IMR-90 (cell line): ENCODE measurements around the gene SFSWAP. TPM values are rescaled to one million over a fixed set of nuclear protein-coding genes. Genes with fewer than 3 reads are reported as not detected.

Experiments
- ATAC-seq: fragments of 200-7000 bp; cut with Tn5 transposase; 2 replicates; pipeline ENCODE4 v1.9.1; 2020; ENCODE audit warnings: low read depth, mild to moderate bottlenecking, moderate library complexity
- BruUV-seq: library from RNA; stranded (reverse); fragments of 400-500 nt; replicated peaks from 2 replicates; lab custom pipeline; 2021; lab: Mats Ljungman, UMichigan
- CTCF ChIA-PET: fragments of 300-600 bp; formaldehyde crosslinking; extraction: SDS; loops from one replicate; lab custom pipeline; 2021; ENCODE audit warnings: antibody characterized with exemption; lab: Yijun Ruan, JAX
- POLR2A ChIA-PET: fragments of 300-600 bp; sonication (Branson Sonifier 250); formaldehyde crosslinking; loops from one replicate; lab custom pipeline; 2022; ENCODE audit warnings: antibody characterized with exemption; ENCODE audit not compliant: unreplicated experiment; lab: Charles Lee
- DNase-seq: peaks from one replicate; pipeline ENCODE4 v3.0.0; 2013
- H2AFZ ChIP-seq: replicated peaks from 2 replicates; pipeline ENCODE3; 2013; ENCODE audit warnings: low read length, mild to moderate bottlenecking; ENCODE audit not compliant: poor library complexity
- H2AK5ac ChIP-seq: 2 replicates; pipeline ENCODE4 v1.6.1; 2013; ENCODE audit warnings: low read depth, low read length, inconsistent platforms
- H2AK9ac ChIP-seq: replicated peaks from 2 replicates; pipeline ENCODE3; 2013; ENCODE audit warnings: mild to moderate bottlenecking, low read depth, low read length, moderate library complexity; ENCODE audit not compliant: poor library complexity
- H2BK120ac ChIP-seq: 2 replicates; pipeline ENCODE4 v1.6.1; 2013; ENCODE audit warnings: low read depth, low read length, inconsistent platforms
- H2BK15ac ChIP-seq: 3 replicates; pipeline ENCODE4 v1.6.1; 2013; ENCODE audit warnings: low read depth, low read length, inconsistent platforms
- H2BK20ac ChIP-seq: 2 replicates; pipeline ENCODE4 v1.6.1; 2013; ENCODE audit warnings: low read depth, mild to moderate bottlenecking, inconsistent platforms, low read length, moderate library complexity
- H2BK5ac ChIP-seq: 2 replicates; pipeline ENCODE4 v1.6.1; 2013; ENCODE audit warnings: mild to moderate bottlenecking, low read depth, low read length, inconsistent platforms; ENCODE audit not compliant: poor library complexity, severe bottlenecking
- H3K14ac ChIP-seq: replicated peaks from 2 replicates; pipeline ENCODE4 v1.6.1; 2013; ENCODE audit warnings: low read depth, low read length, inconsistent platforms
- H3K18ac ChIP-seq: 2 replicates; pipeline ENCODE4 v1.6.1; 2013; ENCODE audit warnings: low read depth, low read length, control low read depth
- H3K23ac ChIP-seq: 2 replicates; pipeline ENCODE4 v1.6.1; 2013; ENCODE audit warnings: low read depth, low read length, inconsistent platforms
- H3K27ac ChIP-seq: 2 replicates; pipeline ENCODE4 v1.5.1; 2013; ENCODE audit warnings: mild to moderate bottlenecking, control low read depth, low read length; ENCODE audit not compliant: insufficient read depth
- H3K27me3 ChIP-seq: 2 replicates; pipeline ENCODE4 v1.6.1; 2013; ENCODE audit warnings: low read length; ENCODE audit not compliant: control insufficient read depth, insufficient read depth
- H3K36me3 ChIP-seq: 2 replicates; pipeline ENCODE4 v1.6.1; 2013; ENCODE audit warnings: low read length, mixed read lengths; ENCODE audit not compliant: control insufficient read depth, insufficient read depth
- H3K4ac ChIP-seq: 2 replicates; pipeline ENCODE4 v1.6.1; 2013; ENCODE audit warnings: low read depth, low read length, inconsistent platforms
- H3K4me1 ChIP-seq: 2 replicates; pipeline ENCODE4 v1.6.1; 2013; ENCODE audit warnings: low read length, mixed read lengths; ENCODE audit not compliant: control insufficient read depth, insufficient read depth
- H3K4me2 ChIP-seq: 2 replicates; pipeline ENCODE4 v1.6.1; 2013; ENCODE audit warnings: low read depth, mild to moderate bottlenecking, control low read depth, low read length, moderate library complexity
- H3K4me3 ChIP-seq: 2 replicates; pipeline ENCODE4 v1.5.1; 2013; ENCODE audit warnings: low read depth, mild to moderate bottlenecking, control low read depth, low read length, moderate library complexity; ENCODE audit not compliant: insufficient read depth
- H3K56ac ChIP-seq: 2 replicates; pipeline ENCODE4 v1.6.1; 2013; ENCODE audit warnings: low read length, inconsistent platforms; ENCODE audit not compliant: insufficient read depth; ENCODE audit errors: extremely low read depth
- H3K79me1 ChIP-seq, 2 experiments: 2 replicates each; pipeline ENCODE4 v1.6.1; 2013; ENCODE audit warnings: low read length in 2 of 2, inconsistent platforms in 1 of 2, low read depth in 1 of 2
- H3K9ac ChIP-seq: 2 replicates; pipeline ENCODE4 v1.6.1; 2013; ENCODE audit warnings: low read depth, low read length, control low read depth
- H3K9me1 ChIP-seq: 2 replicates; pipeline ENCODE4 v1.6.1; 2013; ENCODE audit warnings: low read length, inconsistent platforms; ENCODE audit not compliant: insufficient read depth
- H3K9me3 ChIP-seq: 2 replicates; pipeline ENCODE4 v1.6.1; 2013; ENCODE audit warnings: low read length; ENCODE audit not compliant: control insufficient read depth, insufficient read depth
- H4K20me1 ChIP-seq: 2 replicates; pipeline ENCODE4 v1.6.1; 2013; ENCODE audit warnings: low read length, inconsistent platforms; ENCODE audit not compliant: insufficient read depth
- H4K5ac ChIP-seq: 2 replicates; pipeline ENCODE4 v1.6.1; 2013; ENCODE audit warnings: mild to moderate bottlenecking, low read depth, low read length, control low read depth
- H4K8ac ChIP-seq, 2 experiments: 2 replicates each; pipeline ENCODE4 v1.6.1; 2013; ENCODE audit warnings: low read depth in 2 of 2, low read length in 2 of 2, control low read depth in 1 of 2, inconsistent platforms in 1 of 2
- H4K91ac ChIP-seq: 2 replicates; pipeline ENCODE4 v1.6.1; 2013; ENCODE audit warnings: low read depth, low read length, inconsistent platforms; ENCODE audit not compliant: insufficient read depth
- FOS ChIP-seq: fragments of 150-350 bp; IDR thresholded peaks from 2 replicates; pipeline ENCODE4 v1.6.1; 2016; ENCODE audit warnings: low read depth, low read length
- POLR2A ChIP-seq: IDR thresholded peaks from 2 replicates; pipeline ENCODE4 v1.6.1; 2012; ENCODE audit warnings: mild to moderate bottlenecking, low read depth, low read length
- WGBS, 2 experiments: methylation state at CpG; one replicate each; pipeline versions ENCODE4 v1.1.5 to v1.1.7; 2013; ENCODE audit warnings: missing lambda C conversion rate in 2 of 2; ENCODE audit not compliant: insufficient read length in 1 of 2; ENCODE audit errors: extremely low coverage in 2 of 2; 5-methylcytosine and 5-hydroxymethylcytosine counted together
- dilution Hi-C: fragments of 300-500 bp; cut with HindIII; formaldehyde crosslinking; loops from one replicate; pipeline ENCODE4 v1.14.3; 2018; ENCODE audit warnings: low sequenced_read_pairs; ENCODE audit not compliant: unreplicated experiment
- in situ Hi-C: fragments of 300-500 bp; cut with MboI; formaldehyde crosslinking; loops from 3 replicates; pipeline ENCODE4 v1.14.3; 2019; ENCODE audit warnings: low sequenced_read_pairs, inconsistent platforms, mixed read lengths
- intact Hi-C: fragments of 100-400 bp; cut with micrococcal nuclease; formaldehyde crosslinking; loops from 2 replicates; pipeline ENCODE4 v1.10.0; 2022
- polyA plus RNA-seq, 3 experiments: library from polyadenylated mRNA; depleted of rRNA; stranded (reverse); fragments of >200 nt; gene quantifications; 2 replicates each; pipeline ENCODE4 v1.2.3, GENCODE V29; 2012; ENCODE audit warnings: low replicate concordance in 1 of 3
- total RNA-seq: library from RNA; depleted of rRNA; stranded (reverse); fragments of >200 nt; gene quantifications from 2 replicates; pipeline ENCODE4 v1.2.3, GENCODE V29; 2012
- TF ChIP-seq, protein P1 (sequence below): fragments of 150-350 bp; IDR thresholded peaks from 2 replicates; pipeline ENCODE4 v1.6.1; 2017; ENCODE audit warnings: mild to moderate bottlenecking, antibody characterized with exemption, low read length, low read depth

The SFSWAP gene
- total and polyA plus RNA-seq, 2 of the 4 experiments (the other 2 are of a cell fraction): 19.7 to 22.4 TPM

DNA sequence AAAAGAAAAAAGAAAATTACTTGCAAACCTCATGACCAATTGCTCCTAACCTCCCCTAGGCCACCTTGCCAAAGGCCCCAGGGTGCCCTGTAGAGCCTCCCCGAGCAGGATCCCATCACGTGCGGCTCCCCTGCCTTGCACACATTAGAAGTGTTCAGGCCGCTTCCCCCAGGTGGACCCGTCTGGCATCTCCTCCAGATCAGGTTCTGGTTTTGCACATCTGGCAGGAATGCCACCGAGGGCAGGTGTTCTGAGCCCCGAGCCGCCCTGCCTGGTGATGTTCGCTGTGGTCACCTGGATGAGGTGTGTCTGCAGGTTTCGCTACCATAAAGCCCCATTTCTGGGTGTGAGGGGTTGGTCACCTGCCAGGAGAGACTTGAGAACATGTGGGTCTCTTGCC is 136.6 kb downstream of the SFSWAP start:
- Histone ChIP-seq H3K9me1 (no peaks in the 10 kb centered on the region), H2AK5ac (no peak overlapping the region), H2BK20ac (no peak overlapping the region), H3K79me1 (no peaks in the 10 kb centered on the region), H3K23ac (no peak overlapping the region), H3K9me3 (no peaks in the 10 kb centered on the region), H3K4me3 (no peak overlapping the region), H3K36me3 (no peaks in the 10 kb centered on the region), H3K4me1 (peaks cover 3% of the 10 kb centered on the region), H3K27me3 (no peaks in the 10 kb centered on the region), H2AFZ (no peak overlapping the region), H4K20me1 (no peaks in the 10 kb centered on the region; the same call in 1 of the 2 replicates), H3K14ac (no peak overlapping the region), H4K5ac (no peak overlapping the region), H3K9ac (no peak overlapping the region), H3K56ac (no peak overlapping the region), H4K91ac (no peak overlapping the region), H3K4me2 (no peak overlapping the region), H3K27ac (no peak overlapping the region), H3K18ac (no peak overlapping the region), H2BK120ac (no peak overlapping the region), H2AK9ac (no peak overlapping the region), H4K8ac (no peak overlapping the region), H2BK15ac (no peak overlapping the region), H3K4ac (no peak overlapping the region), H2BK5ac (no peak overlapping the region)
- BruUV-seq: no TSS peak
- CTCF ChIA-PET: no interaction called here
- intact Hi-C loops (no loop called here), dilution Hi-C loops (no loop called here), in situ Hi-C loops (loop anchor here (25.0 kb wide), 1 partner anchor 735 kb away; no protein-coding TSS in a partner anchor)
- TF ChIP-seq FOS: no peak
- no peak for TF ChIP-seq POLR2A
- TF ChIP-seq, protein P1, sequence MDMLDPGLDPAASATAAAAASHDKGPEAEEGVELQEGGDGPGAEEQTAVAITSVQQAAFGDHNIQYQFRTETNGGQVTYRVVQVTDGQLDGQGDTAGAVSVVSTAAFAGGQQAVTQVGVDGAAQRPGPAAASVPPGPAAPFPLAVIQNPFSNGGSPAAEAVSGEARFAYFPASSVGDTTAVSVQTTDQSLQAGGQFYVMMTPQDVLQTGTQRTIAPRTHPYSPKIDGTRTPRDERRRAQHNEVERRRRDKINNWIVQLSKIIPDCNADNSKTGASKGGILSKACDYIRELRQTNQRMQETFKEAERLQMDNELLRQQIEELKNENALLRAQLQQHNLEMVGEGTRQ: no peak
- ATAC-seq: no peak
- WGBS, 2 experiments: 90% methylated on average over 3 of the region's 10 CpGs; no CpG with 5 or more reads in 1 of the 2 experiments
- DNase-seq: no peak
- POLR2A ChIA-PET: no interaction called here
